Esophagus squamous epithelium (tissue), 4 donors: Measurements from ENCODE around the gene RGR.

Experiments used
- CTCF ChIP-seq, 6 experiments: fragments of 450-650 bp in 4 of 6; fragments of 200-600 bp in 2 of 6; sonication (generic) in 2 of 6; IDR thresholded peaks; one replicate each; pipeline ENCODE4 v1.5.1; 2016 to 2019; ENCODE audit warnings: antibody characterized with exemption in 6 of 6, mild to moderate bottlenecking in 4 of 6, moderate library complexity in 4 of 6
- POLR2A ChIP-seq, 4 donors: fragments of 450-650 bp; IDR thresholded peaks; one replicate each; pipeline ENCODE4 v1.6.1; 2017; ENCODE audit warnings: antibody characterized with exemption in 4 of 4, mild to moderate bottlenecking in 4 of 4, moderate library complexity in 3 of 4

GRCh38 chr10:84224411-84225028, 20.3 kb upstream of the RGR start:
- TF ChIP-seq CTCF (IDR thresholded peaks at IDR 0.05) (no peak), POLR2A (IDR thresholded peaks at IDR 0.05) (no peak)
